Right lobe of liver (tissue), 6 donors: ENCODE data around the gene PRKCQ. TPM values are rescaled to one million over a fixed set of nuclear protein-coding genes. Genes with fewer than 3 reads are reported as not detected.
"Not testable (repeated sequence)": the region's sequence is repeated elsewhere in the genome, so short reads cannot be mapped to it uniquely, and the experiment has no call there.

Source experiments
- ATAC-seq, 4 donors: fragments of 200-7000 bp; cut with Tn5 transposase; one replicate each; pipeline ENCODE4 v1.9.1; 2020; ENCODE audit warnings: mild to moderate bottlenecking in 4 of 4, moderate library complexity in 4 of 4
- DNase-seq, 3 donors: peaks; one replicate each; pipeline ENCODE4 v3.0.0-alpha.2; 2020
- H3K27ac ChIP-seq, 3 donors: fragments of 200-600 bp; one replicate each; pipeline ENCODE4 v1.8.0; 2022
- H3K27me3 ChIP-seq, 2 donors: fragments of 200-600 bp; one replicate each; pipeline ENCODE4 v1.8.0; 2022
- H3K36me3 ChIP-seq, 4 donors: fragments of 200-600 bp; sonication (generic) in 1 of 4; one replicate each; pipeline versions ENCODE4 v1.5.1 to v1.8.0; 2017 to 2022; ENCODE audit warnings: control low read depth in 1 of 4
- H3K4me1 ChIP-seq, 4 donors: fragments of 200-600 bp; sonication (generic) in 1 of 4; one replicate each; pipeline versions ENCODE4 v1.5.1 to v1.8.0; 2017 to 2022; ENCODE audit warnings: control low read depth in 1 of 4
- H3K4me3 ChIP-seq, 3 donors: fragments of 200-600 bp; one replicate each; pipeline ENCODE4 v1.8.0; 2022
- H3K9me3 ChIP-seq, 4 donors: fragments of 200-600 bp; sonication (generic) in 1 of 4; one replicate each; pipeline versions ENCODE4 v1.5.1 to v1.8.0; 2017 to 2022; ENCODE audit warnings: control low read depth in 1 of 4
- CTCF ChIP-seq, 4 donors: fragments of 200-600 bp in 3 of 4; fragments of 450-650 bp in 1 of 4; IDR thresholded peaks; one replicate each; pipeline versions ENCODE4 v1.5.1 to v1.8.0; 2016 to 2022; ENCODE audit warnings: antibody characterized with exemption in 4 of 4, mild to moderate bottlenecking in 2 of 4
- POLR2A ChIP-seq: fragments of 450-650 bp; IDR thresholded peaks from one replicate; pipeline ENCODE4 v1.6.1; 2017; ENCODE audit warnings: antibody characterized with exemption, mild to moderate bottlenecking
- WGBS: methylation state at CpG from one replicate; pipeline ENCODE4 v1.1.6; 2018; ENCODE audit warnings: low coverage, low lambda C conversion rate; ENCODE audit not compliant: insufficient coverage; ENCODE audit errors: missing lambda C conversion rate; 5-methylcytosine and 5-hydroxymethylcytosine counted together
- intact Hi-C, 2 donors: fragments of 100-400 bp; cut with DNase I; formaldehyde crosslinking; loops; one replicate each; pipeline versions ENCODE4 v1.11.2 to v1.14.1; 2022
- total RNA-seq, 6 experiments: library from RNA; depleted of rRNA in 2 of 6; stranded (reverse); fragments of >200 nt in 2 of 6; fragmentation: NEBNext Ultra II Directional in 3 of 6; extraction: Animal tissue kit (Norgen Biotek cat#: 25700) in 3 of 6; gene quantifications; one replicate each; pipeline versions ENCODE4 v1.1.0 to v1.2.4, GENCODE V29; 2016 to 2023
- donor health status: DM: no; HTN: yes; CAD: no.
- donor health status: DM: no; HTN: no; CAD: no.
- donor health status: DM: no; HTN: no; CAD: no.
- donor health status: DM: no; HTN: yes; CAD: no.
- donor health status: DM: no; HTN: yes; CAD: no.

PRKCQ gene
- total RNA-seq, 6 experiments from 2014 or later, result 0.12 to 0.60 (median 0.16) TPM

- TF ChIP-seq POLR2A (no peak), CTCF (IDR thresholded peaks at IDR 0.05) (no peak)
- 67% methylated on average over 1 of the region's 1 CpG for WGBS
- no peak for DNase-seq
- Histone ChIP-seq H3K4me3 (no peak overlapping the region), H3K9me3 (no peaks in the 10 kb centered on the region), H3K36me3 (no peaks in the 10 kb centered on the region), H3K27ac (no peak overlapping the region), H3K27me3 (no peaks in the 10 kb centered on the region), H3K4me1 (no peaks in the 10 kb centered on the region)
- ATAC-seq, result no peak
- intact Hi-C loops, result no loop called here
Observed at GRCh38 chr10:6456067-6456466, 124.0 kb downstream of the PRKCQ start.

GRCh38 chr10:6455592-6455991 is 124.5 kb downstream of the PRKCQ start:
- Histone ChIP-seq H3K36me3 (no peaks in the 10 kb centered on the region), H3K9me3 (no peaks in the 10 kb centered on the region), H3K27ac (no peak overlapping the region), H3K4me3 (no peak overlapping the region), H3K27me3 (no peaks in the 10 kb centered on the region), H3K4me1 (no peaks in the 10 kb centered on the region)
- DNase-seq (no peak), ATAC-seq (no peak)
- intact Hi-C loops, result no loop called here
- no peak for TF ChIP-seq CTCF (IDR thresholded peaks at IDR 0.05)
- no peak for TF ChIP-seq POLR2A
- 54% methylated on average over 1 of the region's 1 CpG for WGBS

- no peak for DNase-seq
- Histone ChIP-seq H3K4me3 (no peak overlapping the region), H3K27ac (no peak overlapping the region), H3K4me1 (no peaks in the 10 kb centered on the region), H3K27me3 (no peaks in the 10 kb centered on the region), H3K36me3 (no peaks in the 10 kb centered on the region), H3K9me3 (no peaks in the 10 kb centered on the region)
- ATAC-seq, result no peak
- intact Hi-C loops, result no loop called here
- WGBS, result 94% methylated on average over 7 of the region's 8 CpGs
- no peak for TF ChIP-seq CTCF (IDR thresholded peaks at IDR 0.05)
- no peak for TF ChIP-seq POLR2A
Observed at GRCh38 chr10:6446711-6447110, 133.4 kb downstream of the PRKCQ start.

- Histone ChIP-seq H3K27me3 (no peaks in the 10 kb centered on the region), H3K36me3 (no peaks in the 10 kb centered on the region), H3K4me3 (no peak overlapping the region), H3K27ac (no peak overlapping the region), H3K4me1 (no peaks in the 10 kb centered on the region), H3K9me3 (no peaks in the 10 kb centered on the region)
- intact Hi-C loops, result no loop called here
- WGBS, result 10% methylated on average over 11 of the region's 12 CpGs
- DNase-seq, result peak in 2 of 3 donors; percentile 41 to 62
- ATAC-seq, result peak; percentile 56 to 73 (median 66)
- no peak for TF ChIP-seq POLR2A
- peak; percentile 30 to 61 (median 60) for TF ChIP-seq CTCF (IDR thresholded peaks at IDR 0.05)
Observed at GRCh38 chr10:6445671-6446316, 134.3 kb downstream of the PRKCQ start.

GRCh38 chr10:6439875-6440274 is 140.2 kb downstream of the PRKCQ start:
- WGBS, result 57% methylated on average over 4 of the region's 4 CpGs
- H3K4me3 ChIP-seq, DNase-seq, H3K4me1 ChIP-seq, H3K9me3 ChIP-seq, ATAC-seq, H3K36me3 ChIP-seq, H3K27me3 ChIP-seq, intact Hi-C loops, H3K27ac ChIP-seq: not testable (repeated sequence)
